ENCODE results near the gene GFPT1.
"Not testable (repeated sequence)": the region's sequence is repeated elsewhere in the genome, so short reads cannot be mapped to it uniquely, and the experiment has no call there.

The GFPT1 gene

GRCh38 chr2:69382547-69382946 lies 4.5 kb downstream of the GFPT1 start:
- DNase-seq = no peak

DNA sequence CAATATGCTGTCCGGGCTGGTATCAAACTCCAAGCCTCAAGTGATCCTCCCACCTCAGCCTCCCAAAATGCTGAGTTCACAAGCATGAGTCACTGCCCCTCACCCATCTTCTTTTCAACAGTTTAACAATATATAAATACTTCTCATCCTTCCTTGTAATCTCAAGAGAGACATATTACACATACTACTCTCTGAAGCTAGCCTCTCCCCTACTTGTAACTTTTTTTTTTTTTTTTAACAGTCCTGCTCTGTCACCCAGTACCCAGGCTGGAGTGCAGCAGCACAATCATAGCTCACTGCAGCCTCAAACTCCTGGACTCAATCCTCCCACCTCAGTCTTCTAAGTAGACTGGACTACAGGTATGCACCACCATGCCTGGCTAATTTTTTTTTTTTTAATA lies 5.7 kb downstream of the GFPT1 start:
- no peak for DNase-seq

DNA sequence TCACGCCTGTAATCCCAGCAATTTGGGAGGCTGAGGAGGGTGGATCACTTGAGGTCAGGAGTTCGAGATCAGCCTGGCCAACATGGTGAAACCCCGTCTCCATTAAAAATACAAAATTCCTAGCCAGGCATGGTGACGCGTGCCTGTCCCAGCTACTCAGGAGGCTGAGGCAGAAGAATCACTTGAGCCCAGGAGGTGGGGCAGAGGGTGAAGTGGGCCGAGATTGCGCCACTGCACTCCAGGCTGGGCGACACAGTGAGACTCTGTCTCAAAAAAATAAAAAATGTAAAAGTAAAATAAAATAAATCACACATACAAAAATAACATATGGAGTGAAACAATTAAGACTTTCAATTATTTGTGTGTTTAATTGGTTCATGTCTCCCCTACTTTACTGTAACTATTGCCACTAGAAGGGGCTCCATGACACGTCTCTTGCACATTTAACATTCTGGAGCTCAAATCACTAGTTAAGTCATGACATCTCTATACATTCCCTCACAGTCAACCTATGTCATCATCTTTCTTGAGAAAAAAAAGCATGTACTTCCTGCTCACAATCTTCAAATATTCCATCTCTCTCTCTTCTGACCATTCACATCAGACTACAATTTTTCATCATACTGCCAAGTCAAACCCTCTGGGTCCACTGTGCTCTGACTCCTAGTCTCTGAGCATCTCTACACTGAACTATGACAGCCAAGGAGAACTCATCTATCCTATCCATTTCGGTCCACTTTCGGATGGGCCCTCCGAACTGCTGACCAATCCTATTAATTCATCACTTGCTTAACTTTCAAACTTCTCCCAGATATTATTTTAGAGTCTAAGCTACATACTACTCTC lies 6.7 kb downstream of the GFPT1 start:
- DNase-seq = no peak

GRCh38 chr2:69376403-69376802 lies 10.6 kb downstream of the GFPT1 start:
- no peak for DNase-seq

DNA sequence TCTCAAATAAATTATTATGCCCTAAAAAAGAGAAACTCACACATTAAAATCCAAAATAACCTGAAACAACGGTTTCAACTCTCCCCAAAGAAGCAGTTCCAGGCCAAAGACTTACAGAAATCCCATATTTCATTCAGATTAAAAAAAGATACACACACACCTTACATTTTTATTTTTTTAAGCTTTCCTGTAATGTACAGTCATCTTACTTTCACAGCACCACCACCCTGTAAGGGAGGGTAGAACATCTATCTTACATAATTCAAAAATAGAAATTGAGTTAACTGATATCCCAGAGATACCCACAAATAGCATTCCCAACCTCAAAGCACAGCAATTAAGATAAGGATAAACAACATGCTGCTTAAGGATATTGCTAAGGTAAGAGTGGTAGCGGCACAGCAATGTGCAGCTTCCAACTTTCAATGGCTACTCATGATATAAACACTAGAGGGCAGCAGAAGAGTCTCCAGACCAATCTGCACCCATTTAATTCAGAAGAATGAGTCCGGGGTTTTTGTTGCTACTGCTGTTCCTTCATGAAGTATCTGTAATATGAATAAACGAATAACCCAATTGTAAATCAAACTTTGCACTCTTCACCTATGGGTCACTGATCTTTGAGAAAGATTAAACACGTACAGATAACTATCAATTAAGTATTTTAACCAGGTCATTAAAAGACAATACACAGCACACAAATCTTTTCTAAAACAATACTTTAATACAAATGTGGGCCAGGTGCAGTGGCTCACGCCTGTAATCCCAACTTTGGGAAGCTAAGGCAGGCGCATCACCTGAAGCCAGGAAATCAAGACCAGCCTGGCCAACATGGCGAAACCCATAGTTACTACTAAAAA lies 11.3 kb downstream of the GFPT1 start:
- DNase-seq = peak; percentile 26

DNA sequence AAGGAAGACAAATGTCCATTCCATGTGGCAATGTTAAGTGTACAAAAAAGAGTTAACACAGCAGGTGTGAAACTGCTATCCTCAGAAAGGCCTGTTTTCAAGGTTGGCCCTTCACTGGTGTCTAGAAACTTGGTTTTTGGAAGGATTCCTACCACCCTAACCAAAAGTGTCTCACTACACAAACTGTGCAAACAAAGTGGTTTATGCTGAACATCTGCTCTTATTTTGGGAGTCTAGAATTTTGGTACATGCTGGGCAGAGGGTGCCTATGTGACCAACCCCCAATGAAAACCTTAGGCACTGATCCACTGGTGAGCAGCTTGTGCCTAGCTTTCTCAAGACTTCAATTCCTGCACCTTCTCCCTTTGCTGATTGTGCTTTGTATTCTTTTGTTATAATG lies 14.3 kb downstream of the GFPT1 start:
- no peak for DNase-seq

- DNase-seq = no peak
Measured at GRCh38 chr2:69369802-69370201, 17.2 kb downstream of the GFPT1 start.

- no peak for DNase-seq
Measured at GRCh38 chr2:69368588-69368987, 18.4 kb downstream of the GFPT1 start.

DNA sequence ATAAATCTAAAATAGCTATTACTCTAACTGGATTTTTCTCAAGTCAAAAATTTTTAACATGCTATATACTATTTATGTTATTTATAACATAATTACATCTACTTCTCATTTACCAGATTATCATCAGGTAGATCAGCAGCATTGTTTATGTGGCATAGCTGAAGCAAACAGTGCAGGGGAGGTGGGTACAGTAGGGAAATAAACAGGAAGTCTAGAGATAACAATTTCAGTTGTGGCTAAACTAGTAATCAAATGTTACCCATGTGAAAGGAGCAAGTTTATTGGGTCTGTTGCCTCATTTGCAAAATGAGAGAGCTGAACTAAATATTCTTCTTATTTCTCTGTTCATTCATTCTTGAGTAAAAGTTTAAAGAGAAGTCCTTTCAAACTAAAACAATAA lies 27.7 kb downstream of the GFPT1 start:
- DNase-seq = no peak

DNA sequence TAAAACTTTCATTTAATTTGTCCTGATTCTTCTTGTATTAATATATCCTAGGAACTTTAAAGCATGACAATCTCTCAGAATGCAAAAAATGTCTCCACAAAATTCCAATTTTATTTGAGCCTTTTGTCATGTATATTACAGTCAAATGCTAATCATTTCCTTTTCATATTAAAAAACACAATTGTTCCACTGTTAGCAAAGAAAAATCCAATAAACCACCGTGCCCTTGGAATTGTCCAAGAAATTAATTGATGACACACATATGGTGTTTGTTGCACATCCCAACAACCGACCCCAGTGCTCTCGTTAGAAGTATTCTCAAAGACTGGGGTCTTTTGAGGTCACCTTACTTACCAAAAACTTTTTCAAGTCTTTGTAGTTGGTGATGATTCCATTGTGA lies 28.1 kb downstream of the GFPT1 start:
- no peak for DNase-seq

DNA sequence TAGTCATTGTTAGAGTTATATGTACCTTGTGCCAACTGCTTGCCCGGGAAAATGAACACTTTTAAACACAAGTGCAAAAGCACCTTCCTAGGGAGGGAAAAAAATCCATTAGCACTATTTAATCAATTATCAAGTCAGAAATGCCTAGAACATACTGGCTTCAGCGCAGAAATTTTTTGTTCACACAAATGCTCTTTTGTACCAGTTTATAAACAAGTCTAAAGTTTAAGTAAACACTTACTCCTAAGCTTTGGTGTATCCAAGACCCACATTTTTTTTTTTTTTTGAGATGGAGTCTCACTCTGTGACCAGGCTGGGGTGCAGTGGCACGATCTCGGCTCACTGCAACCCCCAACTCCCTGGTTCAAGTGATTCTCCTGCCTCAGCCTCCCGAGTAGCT lies 30.6 kb downstream of the GFPT1 start:
- DNase-seq = no peak

DNA sequence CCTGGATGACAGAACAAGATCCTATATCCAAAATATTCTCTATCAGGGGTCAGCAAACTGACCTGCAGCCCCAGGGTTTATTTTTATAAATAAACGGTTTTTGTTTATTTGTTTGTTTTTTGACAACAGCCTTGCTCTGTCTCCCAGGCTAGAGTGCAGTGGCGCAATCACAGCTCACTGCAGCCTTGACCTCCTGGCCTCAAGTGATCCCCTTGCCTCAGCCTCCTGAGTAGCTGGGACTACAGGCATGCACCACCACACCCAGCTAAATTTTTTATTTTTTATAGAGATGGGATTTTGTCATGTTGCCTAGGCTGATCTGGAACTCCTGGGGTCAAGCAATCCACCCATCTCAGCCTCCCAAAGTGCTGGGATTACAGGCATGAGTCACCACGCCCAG lies 32.1 kb downstream of the GFPT1 start:
- not testable (repeated sequence) for DNase-seq

- no peak for DNase-seq
Measured at GRCh38 chr2:69353360-69353759, 33.7 kb downstream of the GFPT1 start.

GRCh38 chr2:69348781-69349180 lies 38.2 kb downstream of the GFPT1 start:
- no peak for DNase-seq

- DNase-seq = no peak
Measured at GRCh38 chr2:69345434-69345833, 41.6 kb downstream of the GFPT1 start.

DNA sequence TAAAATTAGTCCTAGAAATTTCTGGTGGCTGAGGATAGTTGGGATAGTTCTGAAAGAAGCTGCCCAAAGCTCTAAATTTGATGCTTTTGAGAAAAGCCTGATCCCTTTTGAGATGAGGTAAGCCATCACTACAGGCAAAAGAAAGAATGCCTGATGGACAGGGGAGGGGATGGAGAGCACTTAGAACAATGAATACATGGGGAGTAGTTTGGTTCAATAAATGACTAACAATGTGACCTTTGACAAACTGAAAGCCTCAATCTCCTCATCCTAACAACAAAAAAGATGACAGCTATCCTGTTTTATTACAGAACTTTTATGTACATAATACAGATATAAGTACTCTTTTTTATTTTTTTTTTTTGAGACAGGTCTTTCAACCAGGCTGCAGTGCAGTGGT lies 42.7 kb downstream of the GFPT1 start:
- no peak for DNase-seq

GRCh38 chr2:69340101-69340775 lies 46.8 kb downstream of the GFPT1 start:
- DNase-seq = no peak

GRCh38 chr2:69335311-69335710 lies 51.7 kb downstream of the GFPT1 start:
- DNase-seq = no peak

GRCh38 chr2:69333352-69333751 lies 53.7 kb downstream of the GFPT1 start:
- DNase-seq = no peak

DNA sequence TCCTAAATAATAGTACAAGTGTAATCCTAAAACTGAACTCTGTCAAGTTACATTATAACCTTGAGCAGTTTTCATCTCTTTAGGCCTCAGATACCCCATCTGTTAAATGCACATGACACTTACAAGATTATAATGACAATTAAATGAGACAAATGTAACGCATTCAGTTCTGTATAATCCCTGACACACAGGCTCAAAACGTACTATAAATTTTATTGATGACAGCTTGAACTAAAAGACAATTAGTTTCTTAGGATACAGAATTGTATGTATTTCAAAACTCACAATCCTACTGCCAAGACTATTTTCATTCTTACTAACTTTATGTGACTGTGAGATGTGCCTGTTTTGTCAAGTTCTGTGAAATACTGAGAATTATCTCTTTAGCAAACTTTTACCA lies 56.2 kb downstream of the GFPT1 start:
- DNase-seq = no peak

DNA sequence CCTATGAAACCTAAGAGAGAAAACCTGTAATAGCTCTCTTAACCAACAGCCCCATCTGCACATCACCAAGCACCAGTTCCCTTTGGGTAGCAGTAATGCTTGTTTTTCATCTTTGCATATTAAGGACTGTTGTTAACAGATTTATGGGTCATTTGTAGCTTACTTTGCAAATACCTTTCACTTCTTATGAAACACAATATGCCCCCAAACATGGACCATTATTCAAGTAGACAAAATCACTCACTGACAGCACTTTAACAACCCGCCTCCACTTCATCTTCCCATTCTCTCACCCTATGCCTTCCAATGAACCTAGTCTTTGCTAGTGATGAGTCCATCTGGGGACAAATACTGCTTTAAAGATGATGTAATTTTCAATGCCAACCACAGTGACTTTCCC lies 64.4 kb downstream of the GFPT1 start:
- DNase-seq = no peak

- DNase-seq = no peak
Measured at GRCh38 chr2:69316550-69316949, 70.5 kb downstream of the GFPT1 start.

DNA sequence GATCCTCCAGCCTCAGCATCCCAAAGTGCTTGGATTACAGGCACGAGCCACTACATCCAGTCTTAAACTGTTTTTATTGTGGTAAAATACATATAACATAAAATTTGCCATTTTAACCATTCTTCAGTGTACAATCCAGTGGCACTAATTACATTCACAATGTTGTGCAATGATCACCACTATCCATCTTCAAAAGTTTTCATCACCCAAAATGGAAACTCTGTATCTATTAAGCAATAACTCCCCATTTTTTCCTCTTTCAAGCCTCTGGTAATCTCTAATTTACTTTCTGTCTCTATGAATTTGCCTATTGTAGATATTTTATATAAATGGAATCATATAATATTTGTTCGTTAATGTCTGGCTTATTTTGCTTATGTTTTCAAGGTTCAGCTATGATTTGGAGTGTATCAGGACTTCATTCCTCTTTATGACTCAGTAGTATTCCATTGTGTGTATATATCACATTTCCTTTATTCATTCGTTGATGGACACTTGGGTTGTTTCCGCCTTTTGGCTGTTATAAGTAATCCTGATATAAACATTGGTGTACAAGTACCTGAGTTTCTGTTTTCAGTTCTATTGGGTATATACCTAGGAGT lies 71.8 kb downstream of the GFPT1 start:
- DNase-seq = no peak
